ENCODE data around the gene SLC22A8.
"Not testable (repeated sequence)": the region's sequence is repeated elsewhere in the genome, so short reads cannot be mapped to it uniquely, and the experiment has no call there.

Gene SLC22A8

DNA sequence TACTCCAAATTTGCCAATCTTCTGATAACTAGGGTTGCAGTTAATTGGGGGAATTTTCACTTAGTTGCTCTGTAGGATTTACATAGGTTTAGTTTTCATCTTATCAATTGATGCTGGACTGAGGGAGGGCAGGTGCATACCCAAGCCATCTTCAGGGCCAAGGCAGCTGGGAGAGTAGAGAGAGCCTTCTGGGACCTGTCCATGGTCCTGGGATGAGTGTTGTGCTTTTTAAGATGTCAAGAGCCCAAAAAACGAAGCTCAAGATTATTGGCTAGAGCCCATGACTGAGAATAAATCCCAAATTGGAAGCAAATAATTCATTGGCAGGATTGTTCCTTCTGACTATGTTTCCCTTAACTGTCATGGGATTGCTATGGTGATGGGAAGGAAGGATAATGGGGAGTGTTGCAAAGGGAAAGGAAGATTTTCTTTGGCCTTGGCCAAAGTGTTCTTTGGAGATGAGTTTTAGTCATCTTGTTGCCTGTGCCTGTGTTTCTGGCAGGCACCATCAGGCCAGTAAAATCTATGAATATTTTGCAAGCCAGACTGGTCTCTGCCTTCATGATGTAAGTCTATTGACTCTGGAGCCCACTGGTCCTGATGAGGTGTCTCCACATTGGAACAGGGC is 35.4 kb downstream of the SLC22A8 start:
- no peak for TF ChIP-seq JUND (IDR thresholded peaks at IDR 0.05; ENCODE audit: low read depth)
- in situ Hi-C loops (cut with HindIII; ENCODE audit: low pct_unique_long_range_greater_than_20kb, low sequenced_read_pairs): no loop called here
- peak; percentile 57 to 74 for DNase-seq (ENCODE audit: low read depth in 1 of 2, low spot score in 1 of 2)

DNA sequence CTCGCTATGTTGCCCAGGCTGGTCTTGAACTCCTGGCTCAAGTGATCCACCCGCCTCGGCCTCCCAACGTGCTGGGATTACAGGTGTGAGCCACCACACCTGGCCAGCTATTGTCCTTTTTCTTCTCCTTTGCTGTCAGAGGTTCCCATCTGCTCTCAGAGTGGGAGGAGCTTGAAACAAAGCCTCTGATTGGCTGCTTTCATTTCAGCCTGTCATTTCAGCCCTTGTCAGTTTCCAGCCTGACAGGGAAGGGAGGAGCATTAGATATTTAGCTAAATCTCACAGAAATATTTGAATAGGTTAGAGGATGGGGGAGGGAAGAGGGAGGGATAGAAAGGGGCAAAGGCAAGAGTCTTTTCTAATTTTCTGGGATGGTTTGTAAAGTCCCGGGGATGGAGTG is 39.5 kb downstream of the SLC22A8 start:
- peak in 1 of 2 experiments; percentile 57 for DNase-seq (ENCODE audit: low read depth in 1 of 2, low spot score in 1 of 2)
- in situ Hi-C loops (cut with HindIII; ENCODE audit: low pct_unique_long_range_greater_than_20kb, low sequenced_read_pairs): no loop called here
- no peak for TF ChIP-seq JUND (IDR thresholded peaks at IDR 0.05; ENCODE audit: low read depth)

DNA sequence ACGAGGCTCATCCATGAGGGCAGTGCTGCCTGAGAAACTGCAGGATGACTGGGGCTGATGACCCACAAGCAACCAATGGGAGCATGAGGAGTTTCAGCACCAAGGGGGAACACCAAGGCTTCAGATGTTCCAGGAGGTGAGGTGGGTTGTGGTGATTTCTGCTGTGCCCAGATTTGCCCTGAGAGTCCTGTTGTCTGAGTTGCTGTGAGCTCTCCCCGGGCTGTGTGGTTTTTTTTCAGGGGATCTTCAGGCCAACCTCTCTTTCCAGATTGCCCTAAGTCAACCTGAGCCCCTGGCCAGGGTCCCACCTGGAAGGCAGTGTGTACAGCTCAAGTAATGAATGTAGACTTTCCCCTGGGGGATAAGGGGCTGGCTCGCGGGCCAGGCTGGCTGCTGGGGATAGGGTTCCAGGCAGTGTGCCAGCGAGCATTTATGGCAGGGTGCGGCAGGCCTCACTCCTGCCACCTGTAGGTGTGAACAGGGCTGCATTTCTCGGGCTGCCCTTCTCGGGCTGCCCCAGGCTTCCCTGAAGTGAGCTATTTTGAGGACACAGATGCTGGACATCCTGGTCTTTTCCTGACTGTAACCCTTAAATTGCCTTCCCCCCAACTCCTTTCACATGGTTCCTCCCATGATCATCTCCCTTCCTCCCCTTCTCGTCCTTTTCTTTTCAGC is 40.7 kb downstream of the SLC22A8 start:
- DNase-seq (ENCODE audit: low read depth in 1 of 2, low spot score in 1 of 2): peak in 1 of 2 experiments; percentile 46
- TF ChIP-seq JUND (IDR thresholded peaks at IDR 0.05; ENCODE audit: low read depth): no peak
- in situ Hi-C loops (cut with HindIII; ENCODE audit: low pct_unique_long_range_greater_than_20kb, low sequenced_read_pairs): no loop called here

DNA sequence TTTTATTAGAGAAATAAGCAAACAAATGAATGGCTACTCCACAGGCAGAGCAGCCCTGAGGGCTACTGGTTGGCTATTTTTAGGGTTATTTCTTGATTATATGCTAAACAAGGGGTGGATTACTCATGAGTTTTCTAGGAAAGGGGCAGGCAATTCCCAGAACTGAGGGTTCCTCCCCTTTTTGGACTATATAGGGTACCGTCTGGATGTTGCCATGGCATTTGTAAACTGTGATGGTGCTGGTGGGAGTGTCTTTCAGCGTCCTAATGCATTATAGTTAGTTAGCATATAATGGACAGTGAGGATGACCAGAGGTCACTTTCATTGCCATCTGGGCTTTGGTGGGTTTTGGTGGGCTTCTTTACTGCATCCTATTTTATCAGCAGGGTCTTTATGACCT is 50.1 kb downstream of the SLC22A8 start:
- TF ChIP-seq JUND (IDR thresholded peaks at IDR 0.05; ENCODE audit: low read depth): no peak
- no peak for DNase-seq (ENCODE audit: low read depth in 1 of 2, low spot score in 1 of 2)
- in situ Hi-C loops (cut with HindIII; ENCODE audit: low pct_unique_long_range_greater_than_20kb, low sequenced_read_pairs): no loop called here

DNA sequence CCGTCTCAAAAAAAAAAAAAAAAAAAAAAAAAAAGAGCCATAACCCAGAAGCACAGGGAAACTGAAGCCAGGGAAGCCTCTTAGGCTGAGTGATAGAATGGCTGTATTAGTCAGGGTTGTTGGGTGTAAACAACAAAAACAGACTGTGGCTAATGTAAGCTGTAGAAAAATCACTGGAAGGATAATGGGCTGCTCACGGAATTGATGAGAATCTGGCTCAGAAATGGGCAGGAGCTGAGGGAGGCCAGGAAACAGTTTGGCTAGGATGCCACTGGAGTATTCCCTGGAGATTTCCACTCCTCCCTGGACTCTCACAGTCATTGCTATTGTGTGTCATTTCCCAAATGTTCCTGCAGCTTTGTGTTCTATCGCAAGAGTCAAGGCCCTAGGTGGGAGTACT is 53.2 kb downstream of the SLC22A8 start:
- no peak for TF ChIP-seq JUND (IDR thresholded peaks at IDR 0.05; ENCODE audit: low read depth)
- in situ Hi-C loops (cut with HindIII; ENCODE audit: low pct_unique_long_range_greater_than_20kb, low sequenced_read_pairs): no loop called here
- no peak for DNase-seq (ENCODE audit: low read depth in 1 of 2, low spot score in 1 of 2)

DNA sequence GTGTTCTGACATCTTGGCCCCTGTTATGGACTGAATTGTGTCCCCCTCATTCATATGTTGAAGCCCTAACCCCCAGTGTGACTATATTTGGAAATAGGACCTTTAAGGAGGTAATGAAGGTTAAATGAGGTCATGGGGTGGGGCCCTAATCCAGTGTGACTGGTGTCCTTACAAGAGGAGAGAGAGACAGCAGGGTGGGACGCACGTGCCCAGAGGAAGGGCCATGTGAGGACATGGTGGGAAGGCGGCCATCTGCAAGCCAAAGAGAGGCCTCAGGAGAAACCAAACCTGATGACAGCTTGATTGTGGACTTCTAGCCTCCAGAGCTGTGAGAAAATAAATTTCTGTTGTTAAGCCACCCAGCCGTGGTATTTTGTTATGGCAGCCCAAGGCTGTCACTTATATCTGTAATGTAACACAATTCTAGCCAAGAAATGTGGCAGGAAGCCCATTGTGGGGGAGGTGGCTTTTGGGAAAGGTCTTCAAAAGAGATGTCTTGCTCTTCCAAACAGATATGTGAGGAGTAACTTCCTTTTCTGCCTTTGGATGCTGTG is 54.5 kb downstream of the SLC22A8 start:
- in situ Hi-C loops (cut with HindIII; ENCODE audit: low pct_unique_long_range_greater_than_20kb, low sequenced_read_pairs): no loop called here
- TF ChIP-seq JUND (IDR thresholded peaks at IDR 0.05; ENCODE audit: low read depth): no peak
- no peak for DNase-seq (ENCODE audit: low read depth in 1 of 2, low spot score in 1 of 2)

DNA sequence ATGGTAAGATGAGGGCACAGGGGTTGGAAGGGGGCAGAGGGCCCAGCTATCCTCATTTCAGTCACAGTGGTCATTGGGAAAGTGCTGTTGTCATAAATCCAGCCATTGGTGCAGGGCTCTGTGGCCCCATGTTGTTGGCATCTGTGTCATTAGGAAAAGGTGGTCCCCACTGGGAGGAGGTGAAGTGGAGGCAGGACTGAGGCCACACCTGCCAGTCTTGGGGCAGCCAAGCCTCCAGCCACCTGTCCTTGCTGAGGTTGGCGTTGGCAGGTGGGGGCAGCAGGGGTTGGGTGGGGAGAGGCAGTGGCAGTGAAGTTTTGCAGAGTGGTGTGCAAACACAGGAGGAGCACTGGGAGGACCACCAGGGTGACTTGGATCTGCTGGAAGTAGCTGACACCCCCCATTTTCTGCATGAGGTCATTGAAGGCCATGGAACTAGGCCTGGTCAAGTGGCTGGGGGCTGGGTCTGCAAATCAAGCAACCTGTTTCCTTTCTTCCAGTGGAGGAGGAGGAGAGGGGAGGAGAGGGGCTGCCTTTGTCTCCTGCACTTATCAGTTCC is 56.1 kb downstream of the SLC22A8 start:
- DNase-seq (ENCODE audit: low read depth in 1 of 2, low spot score in 1 of 2): no peak
- in situ Hi-C loops (cut with HindIII; ENCODE audit: low pct_unique_long_range_greater_than_20kb, low sequenced_read_pairs): no loop called here
- TF ChIP-seq JUND (IDR thresholded peaks at IDR 0.05; ENCODE audit: low read depth): no peak

DNA sequence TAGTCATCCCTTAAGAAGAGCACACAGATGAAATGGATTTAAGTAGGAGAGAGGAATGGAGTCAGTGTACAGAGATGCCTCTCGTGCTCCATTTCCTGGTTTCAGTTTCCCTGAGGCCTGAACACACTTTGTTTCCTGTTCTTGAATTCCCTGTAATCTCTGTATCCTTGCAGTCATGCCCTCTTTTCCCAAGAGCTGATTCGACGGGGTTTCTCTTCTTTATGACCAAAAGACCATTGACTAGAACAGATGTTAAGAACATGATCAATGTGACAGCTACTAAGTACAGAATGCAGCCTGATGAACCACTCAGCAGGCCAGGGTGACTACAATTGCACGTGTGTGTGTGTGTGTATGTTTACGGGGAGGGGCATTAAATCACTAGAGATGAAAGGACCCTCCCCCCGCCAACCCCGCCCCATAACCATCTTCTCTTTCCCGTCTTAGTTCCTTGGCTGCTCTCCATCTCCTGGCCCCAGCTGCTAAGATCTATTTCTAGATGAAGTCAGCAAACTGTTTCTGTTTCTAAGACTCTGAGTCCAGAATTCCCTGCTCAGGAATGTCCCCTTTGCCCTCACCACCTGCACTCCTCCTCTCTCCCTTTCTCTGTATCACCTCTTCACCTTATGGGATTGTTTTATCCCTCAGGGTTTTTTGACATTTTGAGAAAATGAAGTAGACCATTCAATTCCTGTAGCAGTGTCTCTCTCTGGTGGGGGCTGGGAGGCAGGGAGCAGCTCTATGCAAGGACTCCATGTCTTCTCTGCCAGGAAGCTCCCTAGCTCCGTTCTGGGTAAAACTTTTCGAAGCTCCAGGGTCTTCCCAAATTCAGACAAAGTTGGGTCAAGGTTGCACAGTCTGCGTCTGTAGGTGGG is 56.9 kb downstream of the SLC22A8 start:
- in situ Hi-C loops (cut with HindIII; ENCODE audit: low pct_unique_long_range_greater_than_20kb, low sequenced_read_pairs): no loop called here
- TF ChIP-seq JUND (IDR thresholded peaks at IDR 0.05; ENCODE audit: low read depth): no peak
- DNase-seq (ENCODE audit: low read depth in 1 of 2, low spot score in 1 of 2): peak in 1 of 2 experiments; percentile 31

DNA sequence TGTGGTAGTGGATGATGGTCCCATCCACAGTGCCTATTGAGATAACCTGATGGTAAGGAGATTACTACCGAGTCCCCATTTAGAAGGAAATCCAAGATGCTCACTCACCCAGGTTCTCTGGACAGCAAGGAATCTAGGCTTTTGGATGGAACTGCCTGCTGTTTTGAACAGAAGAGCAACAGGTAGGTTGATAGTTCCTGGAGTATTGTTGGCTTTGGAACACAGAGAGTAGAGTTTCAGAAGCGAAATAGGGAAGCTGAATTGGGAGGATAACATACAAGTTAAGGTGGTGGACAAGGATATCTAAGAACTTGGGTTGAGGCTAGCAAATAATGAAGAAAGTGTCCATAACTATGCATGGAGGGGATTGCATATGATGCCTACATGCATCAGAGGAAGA is 58.5 kb downstream of the SLC22A8 start:
- in situ Hi-C loops (cut with HindIII; ENCODE audit: low pct_unique_long_range_greater_than_20kb, low sequenced_read_pairs): no loop called here
- TF ChIP-seq JUND (IDR thresholded peaks at IDR 0.05; ENCODE audit: low read depth): no peak
- DNase-seq (ENCODE audit: low read depth in 1 of 2, low spot score in 1 of 2): no peak

DNA sequence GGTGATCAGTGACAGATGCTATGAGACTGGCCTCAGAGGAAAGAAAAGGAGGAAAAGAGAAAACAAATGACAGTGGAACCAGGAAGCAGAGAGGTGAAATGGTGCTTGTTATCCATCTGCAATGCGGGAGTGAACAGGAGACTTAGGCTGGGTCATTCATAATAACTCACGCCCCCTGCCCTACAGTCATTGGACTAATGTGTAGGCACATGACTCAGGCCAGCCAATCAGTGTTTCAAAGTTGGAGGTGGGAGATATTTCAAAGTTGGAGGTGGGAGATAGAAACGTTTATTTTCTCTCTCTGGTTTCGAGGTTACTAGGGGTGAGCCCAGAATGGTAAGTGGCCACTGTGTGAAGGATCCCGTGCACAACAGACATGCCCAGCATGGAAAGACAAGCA is 61.2 kb downstream of the SLC22A8 start:
- DNase-seq (ENCODE audit: low read depth in 1 of 2, low spot score in 1 of 2): no peak
- TF ChIP-seq JUND (IDR thresholded peaks at IDR 0.05; ENCODE audit: low read depth): no peak
- in situ Hi-C loops (cut with HindIII; ENCODE audit: low pct_unique_long_range_greater_than_20kb, low sequenced_read_pairs): no loop called here

DNA sequence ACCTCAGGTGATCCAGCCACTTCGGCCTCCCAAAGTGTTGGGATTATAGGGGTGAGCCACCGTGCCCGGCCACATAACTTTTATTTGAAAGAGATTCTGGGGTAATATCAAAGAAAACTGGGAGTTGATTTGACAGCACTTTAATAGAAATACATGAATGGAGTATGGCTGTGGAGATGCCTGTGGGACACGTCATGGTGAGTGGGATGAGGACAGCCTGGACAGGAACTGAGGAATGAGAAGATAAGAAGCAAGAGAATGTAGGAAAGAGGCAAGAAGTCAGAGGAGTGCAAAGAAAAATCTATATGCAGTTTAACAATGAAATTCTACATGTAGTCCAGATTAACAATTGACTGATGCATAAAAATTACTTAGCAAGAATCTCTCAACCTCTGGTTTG is 61.8 kb downstream of the SLC22A8 start:
- in situ Hi-C loops (cut with HindIII; ENCODE audit: low pct_unique_long_range_greater_than_20kb, low sequenced_read_pairs): no loop called here
- TF ChIP-seq JUND (IDR thresholded peaks at IDR 0.05; ENCODE audit: low read depth): no peak
- no peak for DNase-seq (ENCODE audit: low read depth in 1 of 2, low spot score in 1 of 2)

DNA sequence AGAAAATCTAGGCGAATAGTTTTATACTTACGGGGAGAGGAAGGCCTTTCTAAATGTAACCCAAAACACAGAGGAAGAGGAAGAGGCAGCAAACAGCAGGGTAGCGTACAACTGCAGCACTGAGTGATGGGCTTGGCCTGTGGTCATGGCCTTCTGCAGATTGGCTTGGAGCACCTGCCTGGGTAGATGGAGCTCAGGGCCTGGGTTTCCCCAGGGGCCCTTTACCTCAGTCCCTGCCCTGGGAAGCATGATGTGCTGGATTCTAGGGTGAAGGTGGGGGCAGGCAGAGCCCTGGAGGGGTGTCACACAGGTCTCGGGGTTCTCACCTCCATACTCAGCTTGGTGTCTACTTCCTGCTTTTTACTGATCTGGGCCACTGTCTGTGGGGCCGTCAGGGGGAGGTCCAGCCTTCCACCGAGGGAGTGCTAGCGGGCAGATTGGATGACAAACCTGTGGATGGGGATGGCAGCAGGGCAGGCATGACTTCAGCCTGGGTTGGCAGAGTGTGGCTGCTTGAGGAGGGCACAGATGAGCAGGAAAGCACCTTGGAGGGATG is 66.8 kb downstream of the SLC22A8 start:
- no peak for TF ChIP-seq JUND (IDR thresholded peaks at IDR 0.05; ENCODE audit: low read depth)
- in situ Hi-C loops (cut with HindIII; ENCODE audit: low pct_unique_long_range_greater_than_20kb, low sequenced_read_pairs): no loop called here
- DNase-seq (ENCODE audit: low read depth in 1 of 2, low spot score in 1 of 2): no peak

DNA sequence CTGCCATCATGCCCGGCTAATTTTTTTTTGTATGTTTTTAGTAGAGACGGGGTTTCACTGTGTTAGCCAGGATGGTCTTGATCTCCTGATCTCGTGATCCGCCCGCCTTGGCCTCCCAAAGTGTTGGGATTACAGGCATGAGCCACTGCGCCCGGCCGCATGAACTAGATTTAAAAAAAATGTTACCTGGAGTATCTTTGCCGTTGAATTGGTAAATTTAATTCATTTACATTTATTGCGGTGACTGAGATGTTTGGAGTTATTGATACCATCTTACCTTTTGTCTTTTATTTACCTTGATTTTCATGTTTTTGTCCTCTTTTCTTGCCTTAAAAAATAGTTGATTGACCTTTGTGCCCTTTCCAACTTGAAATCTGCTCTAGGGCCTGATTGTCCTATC is 70.1 kb downstream of the SLC22A8 start:
- DNase-seq (ENCODE audit: low read depth in 1 of 2, low spot score in 1 of 2); in situ Hi-C loops (cut with HindIII; ENCODE audit: low pct_unique_long_range_greater_than_20kb, low sequenced_read_pairs): not testable (repeated sequence)

All from T47D (cell line).